ENCODE data around the gene PGBD2.

GRCh38 chr1:248923352-248924338 is 17.6 kb downstream of the PGBD2 start:
- TF ChIP-seq, protein P1, sequence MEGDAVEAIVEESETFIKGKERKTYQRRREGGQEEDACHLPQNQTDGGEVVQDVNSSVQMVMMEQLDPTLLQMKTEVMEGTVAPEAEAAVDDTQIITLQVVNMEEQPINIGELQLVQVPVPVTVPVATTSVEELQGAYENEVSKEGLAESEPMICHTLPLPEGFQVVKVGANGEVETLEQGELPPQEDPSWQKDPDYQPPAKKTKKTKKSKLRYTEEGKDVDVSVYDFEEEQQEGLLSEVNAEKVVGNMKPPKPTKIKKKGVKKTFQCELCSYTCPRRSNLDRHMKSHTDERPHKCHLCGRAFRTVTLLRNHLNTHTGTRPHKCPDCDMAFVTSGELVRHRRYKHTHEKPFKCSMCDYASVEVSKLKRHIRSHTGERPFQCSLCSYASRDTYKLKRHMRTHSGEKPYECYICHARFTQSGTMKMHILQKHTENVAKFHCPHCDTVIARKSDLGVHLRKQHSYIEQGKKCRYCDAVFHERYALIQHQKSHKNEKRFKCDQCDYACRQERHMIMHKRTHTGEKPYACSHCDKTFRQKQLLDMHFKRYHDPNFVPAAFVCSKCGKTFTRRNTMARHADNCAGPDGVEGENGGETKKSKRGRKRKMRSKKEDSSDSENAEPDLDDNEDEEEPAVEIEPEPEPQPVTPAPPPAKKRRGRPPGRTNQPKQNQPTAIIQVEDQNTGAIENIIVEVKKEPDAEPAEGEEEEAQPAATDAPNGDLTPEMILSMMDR (IDR thresholded peaks at IDR 0.05), result no peak
- no peak for TF ChIP-seq POLR2A (IDR thresholded peaks at IDR 0.05)
